ENCODE results near the gene CCNDBP1. TPM values are rescaled to one million over a fixed set of nuclear protein-coding genes. Genes with fewer than 3 reads are reported as not detected.

Gene CCNDBP1
- total RNA-seq, 1 donor from 2014 or later: 43.1 TPM

DNA sequence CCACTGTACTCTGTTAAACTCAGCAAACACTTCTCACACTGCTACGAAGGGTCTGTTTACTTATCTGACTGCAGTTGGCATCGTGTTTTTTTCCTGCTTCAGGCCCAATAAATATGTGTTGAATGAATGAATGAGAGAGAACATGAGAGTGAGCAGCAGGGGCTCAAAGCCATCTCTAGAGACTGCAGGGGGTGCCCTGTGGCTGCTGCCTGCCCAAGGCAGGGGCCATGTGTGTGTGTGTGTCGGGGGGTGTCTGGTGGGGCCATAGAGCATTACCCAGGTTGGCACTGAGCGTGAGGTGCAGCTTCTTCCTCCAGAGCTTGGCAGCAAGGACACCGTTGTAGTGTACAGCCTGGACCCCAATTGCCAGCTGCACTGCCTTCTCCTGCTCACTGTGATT is 20.9 kb downstream of the CCNDBP1 start:
- H3K4me3 ChIP-seq: no peak overlapping the region
- Mint-ChIP-seq H3K4me3 (no peak overlapping the region), H3K4me1 (no peaks in the 10 kb centered on the region), H3K27me3 (ENCODE audit: insufficient read depth, low read depth) (no peaks in the 10 kb centered on the region), H3K27ac (no peak overlapping the region), H3K36me3 (no peaks in the 10 kb centered on the region), H3K9me3 (no peaks in the 10 kb centered on the region)
- no peaks in the 10 kb centered on the region for H3K79me2 ChIP-seq (ENCODE audit: low read depth)
- no peaks in the 10 kb centered on the region for H3K4me1 ChIP-seq
- no peaks in the 10 kb centered on the region for H3K9me3 ChIP-seq (ENCODE audit: low read depth)
- H4K20me1 ChIP-seq (ENCODE audit: low read depth): no peaks in the 10 kb centered on the region
- no peak overlapping the region for H3K4me2 ChIP-seq
- no peak overlapping the region for H3K27ac ChIP-seq
- H2AFZ ChIP-seq (replicated peaks): no peak overlapping the region
- no peaks in the 10 kb centered on the region for H3K27me3 ChIP-seq
- TF ChIP-seq EZH2 (IDR thresholded peaks at IDR 0.05): no peak
- no peak for TF ChIP-seq EZH2phosphoT487 (IDR thresholded peaks at IDR 0.05)
- TF ChIP-seq CTCF (IDR thresholded peaks at IDR 0.05): no peak
- no peak for DNase-seq (ENCODE audit: low spot score)
- no peak overlapping the region for H3K9ac ChIP-seq
- H3K36me3 ChIP-seq: no peaks in the 10 kb centered on the region
- no peaks in the 10 kb centered on the region for H3F3A ChIP-seq (ENCODE audit: low read depth)

DNA sequence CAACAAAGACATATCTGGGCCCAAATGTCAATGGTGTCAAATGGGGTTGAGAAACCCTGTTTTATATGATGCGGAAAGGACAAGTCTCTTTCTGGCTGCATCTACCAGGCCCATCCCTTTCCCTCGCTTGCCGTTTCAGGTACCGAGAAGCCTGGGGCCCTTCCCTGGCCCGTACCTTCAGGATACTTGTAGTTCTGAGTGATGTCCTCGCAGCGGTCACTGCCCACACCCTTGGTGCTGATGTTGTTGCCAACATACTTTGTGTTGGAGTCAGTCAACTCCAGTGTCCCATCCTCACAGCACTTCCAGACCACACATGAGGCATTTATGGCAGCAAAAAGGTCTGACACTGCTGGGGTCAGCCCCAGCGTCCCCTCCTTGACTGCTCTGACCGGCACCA is 21.8 kb downstream of the CCNDBP1 start:
- no peaks in the 10 kb centered on the region for H3K9me3 ChIP-seq (ENCODE audit: low read depth)
- Mint-ChIP-seq H3K9me3 (no peaks in the 10 kb centered on the region), H3K27ac (no peak overlapping the region), H3K4me1 (no peaks in the 10 kb centered on the region), H3K27me3 (ENCODE audit: insufficient read depth, low read depth) (no peaks in the 10 kb centered on the region), H3K4me3 (no peak overlapping the region), H3K36me3 (no peaks in the 10 kb centered on the region)
- no peak overlapping the region for H2AFZ ChIP-seq (replicated peaks)
- no peaks in the 10 kb centered on the region for H3F3A ChIP-seq (ENCODE audit: low read depth)
- no peak for DNase-seq (ENCODE audit: low spot score)
- H3K36me3 ChIP-seq: no peaks in the 10 kb centered on the region
- H3K4me2 ChIP-seq: no peak overlapping the region
- H3K27me3 ChIP-seq: no peaks in the 10 kb centered on the region
- no peaks in the 10 kb centered on the region for H3K79me2 ChIP-seq (ENCODE audit: low read depth)
- no peak overlapping the region for H3K27ac ChIP-seq
- no peaks in the 10 kb centered on the region for H3K4me1 ChIP-seq
- H3K9ac ChIP-seq: no peak overlapping the region
- H3K4me3 ChIP-seq: no peak overlapping the region
- TF ChIP-seq CTCF (IDR thresholded peaks at IDR 0.05) (no peak), EZH2 (IDR thresholded peaks at IDR 0.05) (no peak), EZH2phosphoT487 (IDR thresholded peaks at IDR 0.05) (no peak)
- H4K20me1 ChIP-seq (ENCODE audit: low read depth): no peaks in the 10 kb centered on the region

DNA sequence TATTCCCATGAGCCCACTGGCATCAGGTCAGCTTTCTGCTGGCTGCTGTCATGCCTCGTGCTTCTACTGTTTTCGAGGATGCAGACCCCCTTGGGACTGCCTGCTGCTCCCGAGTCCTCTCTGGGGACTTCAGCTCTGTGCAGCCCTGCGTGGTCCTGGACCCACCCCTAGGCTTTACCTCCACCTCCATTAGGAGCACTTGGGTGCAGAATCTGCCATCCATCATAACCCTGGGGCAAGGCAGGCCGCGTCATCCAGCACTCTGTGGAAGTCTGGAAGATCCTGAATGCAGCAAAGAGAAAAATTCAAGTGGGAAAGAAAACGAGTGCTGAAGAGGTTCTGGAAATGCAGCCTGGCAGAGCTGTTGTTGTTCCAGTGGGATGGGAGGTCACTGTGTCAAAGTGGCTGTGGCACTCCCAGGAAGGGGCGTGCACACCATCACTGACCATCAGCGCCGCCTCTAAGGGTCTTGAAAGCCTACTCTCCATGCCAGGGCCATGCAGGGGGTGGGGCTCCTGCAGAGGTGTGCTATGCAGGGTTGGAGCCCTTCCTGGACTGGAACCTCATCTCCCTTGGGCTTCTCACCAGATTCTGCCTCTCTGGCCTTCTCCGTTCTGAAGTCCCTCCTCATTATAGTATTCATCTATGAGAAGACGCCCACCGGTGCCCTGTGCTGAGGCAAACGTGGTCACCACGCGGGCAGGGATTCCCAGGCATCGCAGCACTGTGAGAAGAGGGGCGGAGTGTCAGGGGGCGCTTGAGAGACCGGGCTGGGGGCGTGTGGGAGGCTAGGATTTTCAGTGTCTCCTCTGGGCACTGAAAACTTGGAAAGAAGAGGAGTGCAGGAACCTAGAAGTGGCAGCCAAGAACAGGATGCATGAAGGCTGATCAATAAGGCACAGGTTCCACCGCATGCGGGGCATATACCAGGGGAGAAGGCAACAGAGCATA is 23.1 kb downstream of the CCNDBP1 start:
- H4K20me1 ChIP-seq (ENCODE audit: low read depth): no peaks in the 10 kb centered on the region
- H3K4me1 ChIP-seq: no peaks in the 10 kb centered on the region
- H3K4me2 ChIP-seq: no peak overlapping the region
- Mint-ChIP-seq H3K27me3 (ENCODE audit: insufficient read depth, low read depth) (no peaks in the 10 kb centered on the region), H3K4me1 (no peaks in the 10 kb centered on the region), H3K9me3 (no peaks in the 10 kb centered on the region), H3K27ac (no peak overlapping the region), H3K4me3 (no peak overlapping the region), H3K36me3 (no peaks in the 10 kb centered on the region)
- H3F3A ChIP-seq (ENCODE audit: low read depth): no peaks in the 10 kb centered on the region
- H3K27me3 ChIP-seq: no peaks in the 10 kb centered on the region
- H2AFZ ChIP-seq (replicated peaks): peak overlapping the region; percentile 92
- H3K79me2 ChIP-seq (ENCODE audit: low read depth): no peaks in the 10 kb centered on the region
- H3K9ac ChIP-seq: no peak overlapping the region
- no peaks in the 10 kb centered on the region for H3K36me3 ChIP-seq
- no peak overlapping the region for H3K27ac ChIP-seq
- no peaks in the 10 kb centered on the region for H3K9me3 ChIP-seq (ENCODE audit: low read depth)
- no peak overlapping the region for H3K4me3 ChIP-seq
- no peak for TF ChIP-seq EZH2 (IDR thresholded peaks at IDR 0.05)
- TF ChIP-seq CTCF (IDR thresholded peaks at IDR 0.05): no peak
- no peak for TF ChIP-seq EZH2phosphoT487 (IDR thresholded peaks at IDR 0.05)
- no peak for DNase-seq (ENCODE audit: low spot score)
